Heart left ventricle (tissue), 13 donors: ENCODE results near the gene TNFRSF1B.

Source experiments
- CTCF ChIP-seq, 12 donors: fragments of 200-600 bp; sonication (generic) in 4 of 12; IDR thresholded peaks; one replicate each; pipeline versions ENCODE4 v1.5.0 to v1.8.0; 2018 to 2022; ENCODE audit warnings: antibody characterized with exemption in 12 of 12, mild to moderate bottlenecking in 5 of 12
- POLR2A ChIP-seq, 2 donors: fragments of 450-650 bp; IDR thresholded peaks; one replicate each; pipeline ENCODE4 v1.6.1; 2017; ENCODE audit warnings: antibody characterized with exemption in 2 of 2, mild to moderate bottlenecking in 2 of 2, moderate library complexity in 2 of 2
- donor health status: ischemic (EF 13 %, LVEDD 7.1; RV severe dilation, severe dysfunction).
- donor health status: DM: no; HTN: yes; CAD: no.
- donor health status: DM: no; HTN: no; CAD: no.
- donor health status: ischemic (EF 25% LVEDD 6.9; RV normal size, moderate dysfunction).
- donor health status: ischemic (EF 25% LVEDD 5.7; RV mildly dilated, moderate dysfunction).
- donor health status: ischemic (EF 35%, LVEDD 5.7; RV mildly dilated, moderate dysfunction).
- donor health status: nonischemic (EF 11% LVEDD 7.7; RV severe dilation, severe dysfunction).
- donor health status: DM: yes; HTN: yes; CAD: no.
- donor health status: PGD.
- donor health status: ischemic (EF 29% LVEDD 5.4; RV normal size, mild dysfunction).
- donor health status: nonischemic (EF 23%, LVEDD 6.1; RV moderate dilation, normal function).

- TF ChIP-seq CTCF (IDR thresholded peaks at IDR 0.05), result no peak
- no peak for TF ChIP-seq POLR2A (IDR thresholded peaks at IDR 0.05)
Observed at GRCh38 chr1:12191242-12192032, 24.6 kb downstream of the TNFRSF1B start.
